Measurements from ENCODE around the gene ZMIZ1. TPM values are rescaled to one million over a fixed set of nuclear protein-coding genes. Genes with fewer than 3 reads are reported as not detected.

ZMIZ1 gene
- total RNA-seq, 6 donors from 2014 or later = 51.0 to 99.2 (median 91.8) TPM

DNA sequence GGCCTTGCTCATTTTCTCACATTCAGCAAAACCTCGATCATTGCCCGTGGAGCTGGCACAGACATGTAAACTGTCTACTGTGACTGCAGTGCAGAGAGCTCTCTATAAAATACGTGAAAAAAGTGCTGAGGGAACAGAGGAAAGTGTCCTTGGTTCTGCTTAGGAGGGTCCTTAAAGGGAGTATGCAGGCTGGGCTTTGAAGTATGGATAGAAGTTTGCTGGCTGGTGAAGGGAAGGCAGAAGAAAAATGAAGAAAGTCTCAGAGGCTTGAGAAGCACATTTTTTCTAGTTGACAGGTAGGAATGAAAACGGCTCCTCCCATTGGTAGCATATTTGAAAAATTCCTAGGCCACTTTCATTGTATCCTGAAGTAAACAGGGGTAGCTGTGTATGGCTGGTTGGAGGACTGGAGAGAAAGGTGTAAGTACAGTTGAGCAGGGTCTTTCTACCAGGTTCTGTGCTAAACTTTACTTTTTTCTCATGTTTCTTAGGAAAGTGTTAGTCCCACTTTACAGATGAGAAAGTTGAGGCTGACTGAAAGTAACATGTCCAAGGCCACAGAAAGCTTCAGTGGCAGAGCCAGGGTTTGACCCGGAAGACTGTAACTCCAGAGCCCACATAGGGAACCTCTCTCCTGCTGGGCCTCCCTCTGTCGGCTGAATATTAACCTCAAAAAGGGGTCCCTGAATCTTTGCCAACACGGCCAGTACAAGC, 215.5 kb downstream of the ZMIZ1 start:
- H3K36me3 ChIP-seq = peaks cover 0 to 65% (median 26%) of the 10 kb centered on the region in 4 donors
- peaks cover 30 to 50% (median 33%) of the 10 kb centered on the region in 4 donors for H3K4me1 ChIP-seq
- no peaks in the 10 kb centered on the region for H3K9me3 ChIP-seq
- H3K27me3 ChIP-seq = no peaks in the 10 kb centered on the region
- TF ChIP-seq POLR2A (IDR thresholded peaks at IDR 0.05) (no peak), EP300 (IDR thresholded peaks at IDR 0.05) (no peak), POLR2AphosphoS5 (IDR thresholded peaks at IDR 0.05) (no peak)
- TF ChIP-seq, protein P1, sequence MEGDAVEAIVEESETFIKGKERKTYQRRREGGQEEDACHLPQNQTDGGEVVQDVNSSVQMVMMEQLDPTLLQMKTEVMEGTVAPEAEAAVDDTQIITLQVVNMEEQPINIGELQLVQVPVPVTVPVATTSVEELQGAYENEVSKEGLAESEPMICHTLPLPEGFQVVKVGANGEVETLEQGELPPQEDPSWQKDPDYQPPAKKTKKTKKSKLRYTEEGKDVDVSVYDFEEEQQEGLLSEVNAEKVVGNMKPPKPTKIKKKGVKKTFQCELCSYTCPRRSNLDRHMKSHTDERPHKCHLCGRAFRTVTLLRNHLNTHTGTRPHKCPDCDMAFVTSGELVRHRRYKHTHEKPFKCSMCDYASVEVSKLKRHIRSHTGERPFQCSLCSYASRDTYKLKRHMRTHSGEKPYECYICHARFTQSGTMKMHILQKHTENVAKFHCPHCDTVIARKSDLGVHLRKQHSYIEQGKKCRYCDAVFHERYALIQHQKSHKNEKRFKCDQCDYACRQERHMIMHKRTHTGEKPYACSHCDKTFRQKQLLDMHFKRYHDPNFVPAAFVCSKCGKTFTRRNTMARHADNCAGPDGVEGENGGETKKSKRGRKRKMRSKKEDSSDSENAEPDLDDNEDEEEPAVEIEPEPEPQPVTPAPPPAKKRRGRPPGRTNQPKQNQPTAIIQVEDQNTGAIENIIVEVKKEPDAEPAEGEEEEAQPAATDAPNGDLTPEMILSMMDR (IDR thresholded peaks at IDR 0.05) = no peak
- peak overlapping the region; percentile 71 to 86 (median 85) for H3K27ac ChIP-seq
- 82 to 84% methylated on average over 7 of the region's 7 CpGs for WGBS, 2 donors
- ATAC-seq (ENCODE audit: low FRiP score in 2 of 2) (no peak), DNase-seq (no peak)
- H3K4me3 ChIP-seq = no peak overlapping the region

DNA sequence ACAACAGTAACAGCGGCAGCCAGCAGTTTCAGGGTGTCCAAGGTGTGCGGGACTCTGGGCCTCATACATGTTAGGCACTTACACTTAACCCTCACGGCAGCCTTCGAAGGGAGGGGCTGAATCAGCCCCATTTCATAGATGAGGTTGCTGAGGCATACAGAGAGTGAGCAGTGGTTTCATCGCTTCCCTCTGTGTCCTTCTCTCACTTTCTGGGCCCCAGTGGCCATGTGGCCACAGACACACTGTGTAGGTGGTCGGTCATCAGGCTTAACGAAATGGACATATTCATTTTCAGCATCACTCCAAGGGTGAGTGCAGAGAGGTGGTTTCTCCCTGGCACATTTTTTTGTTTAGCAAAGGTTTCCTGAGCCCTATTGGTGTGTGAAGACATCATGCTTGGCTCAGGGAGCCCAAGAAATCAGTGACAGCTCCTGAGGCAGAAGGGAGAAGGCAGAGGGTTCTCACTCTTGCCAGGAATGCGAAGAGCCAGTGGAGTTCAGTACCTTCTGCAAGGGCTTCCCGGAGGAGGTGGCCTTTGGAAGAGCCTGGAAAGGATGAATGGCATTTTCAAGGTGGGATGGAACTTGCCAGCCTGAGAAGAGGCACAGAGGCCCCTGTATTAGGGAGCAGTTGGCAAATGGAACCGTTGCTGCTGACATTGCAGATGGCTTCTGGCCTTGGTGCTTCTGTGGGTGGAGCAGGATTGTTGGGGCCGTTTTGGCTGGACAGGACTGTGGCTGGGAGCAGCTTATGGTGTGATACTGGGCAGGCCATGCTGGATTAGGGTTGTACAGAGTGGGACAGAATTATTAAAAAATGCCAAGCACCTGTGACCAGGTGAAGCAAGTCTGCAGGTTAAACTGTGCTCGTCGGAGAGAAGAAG, 216.8 kb downstream of the ZMIZ1 start:
- H3K9me3 ChIP-seq = no peaks in the 10 kb centered on the region
- 67 to 85% methylated on average over 11 to 13 of the region's 13 CpGs for WGBS, 2 donors
- peaks cover 28 to 50% (median 32%) of the 10 kb centered on the region in 4 donors for H3K4me1 ChIP-seq
- DNase-seq (no peak), ATAC-seq (ENCODE audit: low FRiP score in 2 of 2) (no peak)
- peak overlapping the region; percentile 71 to 86 (median 85) for H3K27ac ChIP-seq
- peaks cover 0 to 72% (median 32%) of the 10 kb centered on the region in 4 donors for H3K36me3 ChIP-seq
- TF ChIP-seq POLR2AphosphoS5 (IDR thresholded peaks at IDR 0.05) (no peak), EP300 (IDR thresholded peaks at IDR 0.05) (no peak), POLR2A (IDR thresholded peaks at IDR 0.05) (no peak)
- TF ChIP-seq, protein P1 (IDR thresholded peaks at IDR 0.05) = no peak
- H3K27me3 ChIP-seq = no peaks in the 10 kb centered on the region
- no peak overlapping the region for H3K4me3 ChIP-seq

DNA sequence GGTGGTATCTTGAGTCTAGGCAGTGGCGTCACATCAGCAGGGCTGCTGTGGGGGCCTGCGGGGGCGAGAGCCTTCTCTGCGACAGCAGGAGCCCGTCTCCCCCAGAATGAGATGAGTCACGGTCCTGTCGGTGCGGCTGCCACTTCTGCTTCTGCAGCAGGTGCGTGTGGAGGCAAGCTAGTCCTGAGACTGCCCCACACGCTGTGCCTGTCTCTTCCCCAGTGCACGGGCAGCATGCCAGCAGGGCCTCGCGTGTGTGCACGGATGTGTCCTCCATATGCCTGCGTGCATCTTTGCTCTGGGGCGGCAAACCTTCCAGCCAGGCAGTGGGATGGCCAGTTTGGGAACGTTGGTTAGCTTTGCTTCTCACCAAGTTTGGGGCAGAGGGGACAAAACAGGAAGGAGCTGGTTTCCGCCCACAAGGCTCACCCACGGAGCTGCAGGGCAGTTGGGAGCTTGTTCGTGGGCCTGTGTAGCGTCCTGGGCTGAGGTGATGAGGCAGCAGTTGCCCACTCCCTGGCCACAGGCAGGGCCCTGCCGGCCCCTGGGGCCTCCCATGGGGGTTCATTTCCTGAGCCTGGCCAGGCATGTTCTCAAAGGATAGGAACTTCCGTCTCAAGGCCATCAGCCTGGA, 217.7 kb downstream of the ZMIZ1 start:
- Histone ChIP-seq H3K27ac (peak overlapping the region; percentile 71 to 86 (median 85)), H3K4me1 (peaks cover 28 to 50% (median 32%) of the 10 kb centered on the region in 4 donors), H3K4me3 (no peak overlapping the region), H3K27me3 (no peaks in the 10 kb centered on the region), H3K36me3 (peaks cover 0 to 77% (median 38%) of the 10 kb centered on the region in 4 donors), H3K9me3 (no peaks in the 10 kb centered on the region)
- DNase-seq (peak; percentile 90 to 93), ATAC-seq (ENCODE audit: low FRiP score in 2 of 2) (peak; percentile 74 to 79)
- 19 to 42% methylated on average over 5 to 22 of the region's 23 CpGs for WGBS, 2 donors
- peak; percentile 50 to 54 for TF ChIP-seq POLR2AphosphoS5 (IDR thresholded peaks at IDR 0.05)
- no peak for TF ChIP-seq POLR2A (IDR thresholded peaks at IDR 0.05)
- TF ChIP-seq, protein P1 (IDR thresholded peaks at IDR 0.05) = no peak
- TF ChIP-seq EP300 (IDR thresholded peaks at IDR 0.05) = peak in 1 of 4 donors; percentile 92

- ATAC-seq (ENCODE audit: low FRiP score in 2 of 2) = no peak
- Histone ChIP-seq H3K27ac (peak overlapping the region in 3 of 4 donors; percentile 32 to 86 (median 35)), H3K36me3 (peaks cover 5 to 72% (median 34%) of the 10 kb centered on the region in 4 donors), H3K4me1 (peaks cover 38 to 62% (median 42%) of the 10 kb centered on the region in 4 donors), H3K27me3 (no peaks in the 10 kb centered on the region), H3K9me3 (no peaks in the 10 kb centered on the region), H3K4me3 (no peak overlapping the region)
- 81 to 83% methylated on average over 9 to 12 of the region's 15 CpGs for WGBS, 2 donors
- TF ChIP-seq, protein P1 (IDR thresholded peaks at IDR 0.05) = no peak
- no peak for TF ChIP-seq POLR2AphosphoS5 (IDR thresholded peaks at IDR 0.05)
- TF ChIP-seq POLR2A (IDR thresholded peaks at IDR 0.05) = no peak
- TF ChIP-seq EP300 (IDR thresholded peaks at IDR 0.05) = no peak
- DNase-seq = peak in 1 of 2 donors; percentile 52
Measured at GRCh38 chr10:79287973-79288723, 219.4 kb downstream of the ZMIZ1 start.
